Suppressor macrophage treated with lipopolysaccharide for 4 hours (primary cell): Measurements from ENCODE around the gene TEX35.

ENCODE experiments used
- DNase-seq: peaks from one replicate; pipeline ENCODE4 v3.0.0-alpha.2; 2020

TEX35 gene

DNA sequence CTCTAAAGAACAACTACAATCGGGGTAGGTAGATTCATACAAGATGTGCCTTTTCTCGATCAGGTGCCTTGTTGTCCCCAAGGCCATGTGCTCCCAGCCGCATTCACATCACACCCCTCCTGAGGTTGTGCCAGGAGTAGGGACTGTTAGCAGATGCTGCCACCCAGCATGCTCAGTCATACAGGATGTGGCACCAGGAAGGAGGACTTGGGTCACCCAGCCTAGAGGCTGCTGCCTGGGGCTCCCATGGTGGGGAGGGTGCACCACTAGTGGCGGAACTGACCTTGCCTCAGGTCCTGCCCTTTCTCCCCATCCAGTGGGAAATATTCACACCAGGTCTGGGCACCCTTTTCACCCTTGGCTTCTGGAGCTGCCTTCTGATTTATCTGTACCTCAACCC lies 8.3 kb downstream of the TEX35 start:
- no peak for DNase-seq

DNA sequence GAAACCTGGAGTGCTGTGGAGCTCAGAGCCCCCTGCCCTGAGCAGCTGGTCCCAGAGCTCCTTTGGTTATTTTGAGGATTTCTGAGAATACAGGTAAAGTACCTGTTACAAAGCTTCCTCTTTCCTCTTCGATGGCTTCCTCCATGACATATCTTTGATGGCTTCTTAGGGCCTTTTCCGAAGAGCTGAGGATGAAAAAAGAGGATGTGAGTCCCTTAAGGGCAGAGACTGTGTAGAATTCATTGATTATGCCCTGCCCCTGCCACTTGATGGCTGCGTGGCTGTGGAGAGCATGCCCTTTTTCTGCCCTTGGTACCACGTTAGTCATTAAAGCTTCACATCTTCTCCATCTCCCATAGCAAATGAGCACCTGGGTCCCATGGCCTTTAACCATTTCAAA lies 14.2 kb downstream of the TEX35 start:
- no peak for DNase-seq

- no peak for DNase-seq
Measured at GRCh38 chr1:178528228-178528952, 15.5 kb downstream of the TEX35 start.

GRCh38 chr1:178528953-178529335 lies 16.0 kb downstream of the TEX35 start:
- DNase-seq, result no peak

DNA sequence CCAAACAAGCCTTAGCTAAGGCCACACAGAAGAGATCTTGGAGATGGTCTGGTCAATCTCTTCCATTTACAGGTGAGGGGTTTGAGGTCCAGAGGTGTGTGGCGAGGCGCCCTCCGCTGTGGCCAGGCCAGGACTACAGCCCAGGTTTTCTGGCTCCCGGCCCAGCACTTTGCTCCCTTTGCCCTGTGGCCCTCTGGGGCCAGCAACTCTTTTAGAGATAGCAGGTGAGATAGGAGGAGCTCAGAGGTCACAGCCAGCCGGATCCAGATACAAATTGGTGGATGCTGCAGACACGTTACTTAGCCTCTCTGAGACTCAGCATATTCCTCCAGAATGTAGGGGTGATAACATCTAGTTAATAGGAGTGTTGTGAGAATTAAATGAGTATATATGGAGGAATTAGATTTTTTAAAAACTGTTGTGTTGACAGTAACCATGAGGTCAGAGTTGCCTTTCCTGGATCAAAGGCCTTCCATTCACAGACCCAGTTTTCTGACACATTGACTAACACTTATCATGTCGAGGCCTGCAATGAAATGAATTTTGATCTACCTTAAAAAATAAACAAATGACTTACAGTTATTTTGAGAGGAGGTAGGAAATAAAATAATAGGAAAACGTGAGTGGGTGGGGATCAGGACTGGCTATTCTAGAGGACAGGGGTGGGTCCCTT lies 16.6 kb downstream of the TEX35 start:
- no peak for DNase-seq

DNA sequence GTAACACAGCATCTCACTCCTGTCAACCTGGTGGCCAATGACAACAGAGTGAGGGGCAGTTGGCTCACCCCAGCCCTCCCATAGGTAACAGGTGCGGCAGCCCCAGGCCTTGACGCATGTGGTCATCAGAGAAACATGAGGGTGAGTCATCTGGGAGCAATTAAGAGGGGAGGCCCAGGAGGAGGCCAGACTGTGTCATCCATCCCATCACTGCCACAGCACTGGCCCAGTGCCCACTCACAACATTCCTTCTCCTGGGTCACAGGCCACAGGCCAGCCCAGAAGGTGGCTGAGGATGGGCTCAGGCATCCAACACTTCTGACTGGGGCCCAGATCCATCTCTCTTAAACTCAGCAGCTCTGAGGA lies 17.1 kb downstream of the TEX35 start:
- DNase-seq, result no peak

GRCh38 chr1:178530502-178530901 lies 17.6 kb downstream of the TEX35 start:
- no peak for DNase-seq

GRCh38 chr1:178531887-178532286 lies 19.0 kb downstream of the TEX35 start:
- no peak for DNase-seq

- DNase-seq, result peak; percentile 86
Measured at GRCh38 chr1:178532392-178532791, 19.5 kb downstream of the TEX35 start.

DNA sequence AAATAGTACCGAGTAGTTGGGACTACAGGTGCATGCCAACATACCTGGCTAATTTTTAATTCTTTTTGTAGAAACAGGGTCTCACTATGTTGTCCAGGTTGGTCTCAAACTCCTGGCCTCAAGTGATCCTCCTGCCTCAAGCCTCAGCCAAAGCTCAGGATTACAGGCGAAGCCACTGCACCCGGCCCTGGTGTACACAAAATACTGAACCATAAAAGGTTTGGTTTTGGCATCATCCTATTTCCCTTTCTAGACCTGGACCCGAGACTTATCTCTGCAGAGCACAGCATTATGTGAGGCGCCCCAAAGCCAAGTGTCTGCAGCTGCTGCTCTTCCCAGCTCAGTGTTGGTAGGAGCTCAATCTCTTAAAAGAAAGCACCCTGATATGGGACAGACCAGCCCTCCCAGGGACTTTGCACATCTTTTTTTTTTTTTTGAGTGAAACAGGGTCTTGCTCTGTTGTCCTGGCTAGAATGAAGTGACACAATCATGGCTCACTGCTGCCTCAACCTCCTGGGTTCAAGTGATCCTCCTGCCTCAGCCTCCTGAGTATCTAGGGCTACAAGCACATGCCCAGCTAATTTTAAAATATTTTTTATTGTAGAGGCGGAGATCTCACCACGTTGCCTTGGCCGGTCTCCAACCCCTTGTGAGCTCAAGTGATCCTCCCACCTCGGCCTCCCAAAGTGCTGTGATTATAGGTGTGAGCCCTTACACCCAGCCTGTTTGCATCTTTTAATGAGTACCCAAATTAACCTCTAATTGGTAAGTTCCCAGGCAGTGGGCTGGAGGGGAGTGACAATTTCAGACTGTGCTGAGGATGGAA lies 20.4 kb downstream of the TEX35 start:
- DNase-seq, result no peak

DNA sequence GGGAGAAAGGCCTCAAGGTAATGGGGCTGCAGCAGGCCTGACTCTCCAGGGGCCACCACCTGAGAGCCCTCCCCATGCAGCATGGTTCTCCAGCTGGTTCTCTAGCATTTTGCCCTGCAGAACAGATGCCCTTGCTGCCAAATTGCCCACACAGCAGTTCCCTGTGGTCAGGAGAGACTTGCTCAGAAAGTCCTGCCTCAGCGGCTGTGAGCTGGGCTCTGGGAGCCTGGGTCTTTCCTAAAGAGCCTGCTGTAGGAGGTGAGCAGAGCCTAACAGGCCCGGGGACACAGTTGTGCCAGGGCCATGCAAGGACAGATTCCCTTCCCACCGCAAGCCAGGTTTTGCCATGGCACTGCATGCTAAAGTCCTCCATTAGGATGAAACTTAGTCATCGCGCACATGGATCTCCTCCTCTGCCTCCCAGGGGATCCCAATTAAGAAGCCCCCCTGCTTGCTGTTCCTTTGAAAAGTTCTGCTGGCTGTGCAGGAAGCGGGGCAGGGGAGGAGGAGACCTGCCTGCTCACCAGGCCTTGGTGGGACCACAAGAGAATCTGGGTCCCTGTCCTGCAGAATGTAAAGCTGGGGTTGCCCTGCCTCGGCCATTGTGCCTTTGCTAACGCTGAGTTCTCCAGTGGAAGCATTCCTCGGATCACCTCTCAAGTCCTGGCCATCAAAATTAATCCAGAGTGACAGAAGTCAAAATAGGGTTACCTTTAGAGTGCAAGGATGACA lies 21.4 kb downstream of the TEX35 start:
- DNase-seq, result no peak

DNA sequence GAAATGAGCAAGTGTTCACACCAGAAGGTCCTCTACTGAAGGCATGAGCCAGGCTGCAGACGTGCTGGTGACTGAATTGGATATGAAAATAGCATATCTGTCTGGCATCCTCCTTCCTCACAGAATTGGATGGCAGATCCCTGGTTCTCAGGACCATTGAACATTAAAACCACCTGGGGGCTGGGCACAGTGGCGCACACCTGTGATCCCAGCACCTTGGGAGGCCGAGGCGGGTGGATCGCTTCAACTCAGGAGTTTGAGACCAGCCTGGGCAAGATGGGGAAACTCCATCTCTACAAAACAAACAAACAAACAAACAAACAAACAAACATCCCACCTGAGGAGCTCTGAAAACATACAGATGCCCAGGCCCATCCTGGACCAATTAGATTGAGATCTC lies 23.4 kb downstream of the TEX35 start:
- DNase-seq, result no peak

DNA sequence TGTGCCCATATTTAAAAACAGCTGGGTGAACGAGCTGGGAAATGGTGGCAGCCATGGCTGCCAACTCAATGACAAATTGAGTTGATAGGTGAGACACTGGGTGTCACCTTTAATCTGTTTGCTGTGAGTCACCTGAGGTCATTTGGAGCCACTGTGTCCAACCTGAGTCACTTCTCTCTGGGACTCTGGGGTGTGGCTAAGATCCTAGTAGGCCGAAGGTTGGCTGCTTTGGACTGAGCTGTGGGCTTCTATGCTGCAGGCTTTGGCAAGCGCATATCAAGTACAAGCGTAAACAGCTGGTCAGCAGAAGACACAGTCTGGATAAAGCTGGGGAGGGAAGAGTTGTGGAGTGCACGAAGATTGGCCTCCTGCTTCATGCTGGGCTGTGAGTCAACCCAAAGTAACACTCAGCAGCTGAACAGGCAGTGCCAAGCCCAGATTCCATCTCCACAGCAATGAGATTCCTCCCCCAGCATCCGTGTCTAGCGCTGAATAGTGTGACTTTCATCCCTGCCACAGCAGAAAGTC lies 24.0 kb downstream of the TEX35 start:
- no peak for DNase-seq

DNA sequence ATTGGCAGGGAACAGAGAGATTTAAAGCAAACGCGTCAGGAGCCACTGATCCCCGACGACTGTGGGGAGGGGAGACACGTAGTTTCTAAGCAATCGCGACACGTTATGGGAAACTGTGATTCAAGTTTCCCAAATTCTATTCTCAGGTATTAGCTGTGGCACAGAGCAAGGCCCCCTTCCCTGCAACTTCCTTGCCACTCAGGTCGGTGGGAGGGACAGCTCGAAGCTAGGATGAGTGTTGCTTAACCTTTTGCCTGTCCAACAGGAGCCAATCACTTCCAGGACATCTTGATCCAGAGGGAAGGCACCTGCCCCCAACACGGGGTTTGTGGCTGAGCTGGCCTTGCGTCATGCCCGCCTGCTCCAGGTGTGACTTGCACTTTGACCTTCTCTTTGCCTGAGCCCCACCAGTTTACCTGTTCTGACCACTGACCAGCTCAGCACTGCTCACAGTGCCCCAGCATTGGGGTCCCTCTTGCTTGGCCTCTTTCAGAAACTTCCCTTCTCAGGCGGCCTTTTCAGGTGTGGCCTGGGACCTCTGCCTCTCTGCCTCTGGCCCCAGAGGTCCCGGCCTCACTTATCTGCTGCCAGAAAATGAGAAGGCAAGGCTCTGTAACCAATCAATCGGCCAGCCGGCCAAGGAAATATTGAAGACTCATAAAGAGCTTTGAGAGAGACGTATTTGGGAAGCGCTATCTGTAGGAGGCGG lies 24.6 kb downstream of the TEX35 start:
- no peak for DNase-seq

DNA sequence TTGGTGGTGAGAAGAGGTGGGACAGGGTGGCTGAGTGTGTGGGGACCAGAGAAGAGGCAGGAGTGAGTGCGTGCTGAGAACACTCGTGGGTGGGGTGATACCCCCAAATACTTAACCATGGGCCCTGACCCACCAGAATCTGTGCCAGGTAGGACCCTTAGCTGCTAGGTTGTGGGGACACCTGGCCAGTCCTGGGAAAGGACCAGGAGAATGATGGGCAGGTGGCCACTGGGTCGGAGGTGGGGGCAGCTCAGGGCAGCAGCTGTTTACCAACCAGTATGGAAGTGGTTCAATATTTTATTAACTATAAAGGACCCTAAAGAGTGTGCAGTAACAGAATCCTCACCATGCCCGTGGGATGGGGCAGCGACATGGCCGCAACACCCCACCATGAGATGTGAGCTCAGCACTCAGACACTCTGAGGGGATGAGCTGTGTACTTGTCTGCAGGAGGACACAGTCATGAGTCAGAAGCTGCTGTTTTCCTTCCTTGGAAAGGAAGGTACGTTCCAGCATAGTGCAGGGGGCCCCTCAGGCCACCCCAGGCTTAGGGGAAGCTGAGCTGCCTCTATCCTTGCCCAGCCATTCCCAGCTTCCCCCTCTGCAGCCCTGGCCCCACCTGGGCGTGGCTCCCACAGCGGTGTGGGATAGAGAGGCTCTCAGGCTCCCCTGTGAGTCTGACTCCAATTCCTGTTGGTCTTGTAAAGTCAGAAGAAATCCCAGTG lies 25.4 kb downstream of the TEX35 start:
- DNase-seq, result no peak

- no peak for DNase-seq
Measured at GRCh38 chr1:178539291-178539690, 26.4 kb downstream of the TEX35 start.

DNA sequence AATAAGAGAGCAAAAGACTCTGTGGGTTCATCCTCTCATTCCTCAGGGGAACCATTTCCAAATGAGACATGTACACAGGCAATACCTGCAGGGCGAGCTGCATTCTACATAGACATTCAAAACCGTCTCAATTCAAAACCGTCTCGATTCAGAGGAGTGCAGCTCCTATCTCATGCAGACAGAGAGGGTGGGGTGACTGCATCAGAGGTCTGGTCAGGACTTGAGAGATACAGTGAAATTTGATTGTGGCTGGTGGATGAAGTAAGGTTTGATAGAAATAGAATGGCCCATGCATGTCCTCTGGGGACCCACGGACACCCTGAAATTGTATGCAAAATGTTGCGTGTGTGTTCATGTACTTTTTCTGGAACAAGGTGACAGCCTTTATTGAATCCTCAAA lies 27.3 kb downstream of the TEX35 start:
- DNase-seq, result no peak

GRCh38 chr1:178540646-178541045 lies 27.7 kb downstream of the TEX35 start:
- DNase-seq, result peak; percentile 25

GRCh38 chr1:178541379-178541778 lies 28.5 kb downstream of the TEX35 start:
- no peak for DNase-seq

DNA sequence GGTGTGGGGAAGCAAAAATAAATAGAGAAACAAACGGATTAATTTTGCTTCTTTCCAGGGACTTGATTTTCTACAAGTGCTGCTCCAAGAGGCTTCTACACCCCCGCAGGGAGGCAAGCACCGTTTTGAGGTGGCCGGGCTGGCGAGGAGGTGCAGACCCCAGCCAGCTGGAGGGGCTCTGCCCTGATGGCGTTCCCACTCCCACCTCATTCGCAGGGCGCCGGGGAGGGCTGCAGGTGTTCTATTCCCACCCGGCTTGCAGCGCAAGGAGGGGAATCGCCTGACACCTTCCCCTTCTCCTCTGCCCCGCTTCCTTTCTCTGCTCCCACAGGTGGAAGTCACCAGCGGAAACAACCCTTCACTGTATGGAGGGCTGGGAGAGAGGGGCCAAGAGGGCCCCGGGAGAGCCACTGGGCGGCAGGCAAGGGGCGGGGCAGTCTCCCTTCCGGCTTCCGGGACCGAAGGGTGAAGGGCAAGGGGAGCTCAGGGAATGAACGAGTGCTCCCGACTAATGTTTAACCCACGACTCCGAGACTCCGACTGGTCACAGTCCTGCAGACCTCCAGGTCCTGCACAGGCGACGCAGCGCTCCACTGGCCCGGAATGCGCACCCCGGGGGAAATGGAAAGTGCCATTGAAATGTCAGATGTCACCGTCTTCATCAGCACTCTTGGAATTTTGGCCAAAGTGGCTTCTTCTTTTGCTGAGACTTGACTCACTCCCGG lies 29.1 kb downstream of the TEX35 start:
- peak; percentile 63 for DNase-seq
